Esophagus muscularis mucosa (tissue), 4 donors: ENCODE measurements around the gene SPHKAP. TPM values are rescaled to one million over a fixed set of nuclear protein-coding genes. Genes with fewer than 3 reads are reported as not detected.

Source experiments
- DNase-seq: peaks from one replicate; pipeline ENCODE4 v3.0.0-alpha.2; 2017; ENCODE audit errors: extremely low spot score
- H3K27ac ChIP-seq, 4 donors: fragments of 200-600 bp; sonication (generic); replicated peaks in 1 of 4; 1 replicate in 3 of 4; 2 replicates in 1 of 4; pipeline ENCODE4 v1.5.1; 2016 to 2019; ENCODE audit warnings: mild to moderate bottlenecking in 1 of 4
- H3K27me3 ChIP-seq, 4 donors: fragments of 200-600 bp; sonication (generic); one replicate each; pipeline versions ENCODE4 v1.5.1 to v1.6.0; 2016 to 2019
- H3K36me3 ChIP-seq, 4 donors: fragments of 200-600 bp; sonication (generic); one replicate each; pipeline ENCODE4 v1.5.1; 2016 to 2019
- H3K4me1 ChIP-seq, 4 donors: fragments of 200-600 bp; sonication (generic); one replicate each; pipeline ENCODE4 v1.5.1; 2016 to 2019
- H3K4me3 ChIP-seq, 4 donors: fragments of 200-600 bp; sonication (generic); 1 replicate in 2 of 4; 2 replicates in 2 of 4; pipeline ENCODE4 v1.5.1; 2016 to 2019; ENCODE audit warnings: mild to moderate bottlenecking in 4 of 4, moderate library complexity in 1 of 4
- H3K9me3 ChIP-seq, 4 donors: fragments of 200-600 bp; sonication (generic); 1 replicate in 3 of 4; 2 replicates in 1 of 4; pipeline ENCODE4 v1.5.1; 2016 to 2019
- EP300 ChIP-seq: sonication (generic); formaldehyde crosslinking; IDR thresholded peaks from one replicate; pipeline ENCODE4 v1.6.1; 2017; ENCODE audit warnings: antibody characterized with exemption
- POLR2A ChIP-seq: fragments of 450-650 bp; IDR thresholded peaks from one replicate; pipeline ENCODE4 v1.6.1; 2017; ENCODE audit warnings: antibody characterized with exemption, moderate library complexity, mild to moderate bottlenecking, low read depth
- POLR2AphosphoS5 ChIP-seq, 2 donors: sonication (generic); formaldehyde crosslinking; IDR thresholded peaks; one replicate each; pipeline ENCODE4 v1.6.1; 2017; ENCODE audit warnings: antibody characterized with exemption in 2 of 2
- WGBS: methylation state at CpG from one replicate; pipeline ENCODE4 v1.1.5; 2018; 5-methylcytosine and 5-hydroxymethylcytosine counted together
- intact Hi-C: fragments of 100-400 bp; cut with DNase I; formaldehyde crosslinking; loops from one replicate; pipeline ENCODE4 v1.15.1; 2023
- total RNA-seq, 4 donors: library from RNA; depleted of rRNA; stranded (reverse); fragments of >200 nt; gene quantifications; one replicate each; pipeline versions ENCODE4 v1.1.0 to v1.2.1, GENCODE V29; 2016
- TF ChIP-seq, protein P1 (sequence below), 3 experiments: fragments of 200-600 bp in 2 of 3; fragments of 450-650 bp in 1 of 3; sonication (generic) in 2 of 3; IDR thresholded peaks; one replicate each; pipeline ENCODE4 v1.5.1; 2017 to 2019; ENCODE audit warnings: antibody characterized with exemption in 3 of 3, mild to moderate bottlenecking in 2 of 3, moderate library complexity in 1 of 3

The SPHKAP gene
- total RNA-seq, 4 donors from 2014 or later: 0.40 to 0.83 (median 0.47) TPM

DNA sequence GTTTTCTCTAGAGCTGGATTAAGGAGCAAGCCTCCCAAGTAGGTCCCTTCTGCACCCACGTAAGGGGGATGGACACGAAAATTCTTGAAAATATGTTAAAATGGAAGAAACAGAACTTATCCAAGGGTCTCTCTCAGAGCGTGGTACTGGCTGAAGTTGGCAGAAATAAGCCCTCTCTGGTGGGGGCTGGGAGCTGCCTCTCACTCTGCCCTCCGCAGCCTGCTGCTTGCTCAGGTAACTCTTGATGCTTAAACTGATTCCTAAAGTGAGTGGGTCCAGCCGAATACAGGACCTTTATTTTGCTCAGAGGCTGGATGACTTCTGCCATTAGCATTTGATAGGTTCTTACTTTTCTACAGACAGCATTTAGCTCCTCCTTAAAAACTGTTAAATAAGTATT lies 78.1 kb downstream of the SPHKAP start:
- Histone ChIP-seq H3K4me1 (no peaks in the 10 kb centered on the region), H3K27me3 (no peaks in the 10 kb centered on the region), H3K9me3 (peaks cover 0 to 11% (median 0%) of the 10 kb centered on the region in 4 donors), H3K4me3 (no peak overlapping the region), H3K36me3 (no peaks in the 10 kb centered on the region), H3K27ac (no peak overlapping the region)
- intact Hi-C loops: no loop called here
- TF ChIP-seq, protein P1, sequence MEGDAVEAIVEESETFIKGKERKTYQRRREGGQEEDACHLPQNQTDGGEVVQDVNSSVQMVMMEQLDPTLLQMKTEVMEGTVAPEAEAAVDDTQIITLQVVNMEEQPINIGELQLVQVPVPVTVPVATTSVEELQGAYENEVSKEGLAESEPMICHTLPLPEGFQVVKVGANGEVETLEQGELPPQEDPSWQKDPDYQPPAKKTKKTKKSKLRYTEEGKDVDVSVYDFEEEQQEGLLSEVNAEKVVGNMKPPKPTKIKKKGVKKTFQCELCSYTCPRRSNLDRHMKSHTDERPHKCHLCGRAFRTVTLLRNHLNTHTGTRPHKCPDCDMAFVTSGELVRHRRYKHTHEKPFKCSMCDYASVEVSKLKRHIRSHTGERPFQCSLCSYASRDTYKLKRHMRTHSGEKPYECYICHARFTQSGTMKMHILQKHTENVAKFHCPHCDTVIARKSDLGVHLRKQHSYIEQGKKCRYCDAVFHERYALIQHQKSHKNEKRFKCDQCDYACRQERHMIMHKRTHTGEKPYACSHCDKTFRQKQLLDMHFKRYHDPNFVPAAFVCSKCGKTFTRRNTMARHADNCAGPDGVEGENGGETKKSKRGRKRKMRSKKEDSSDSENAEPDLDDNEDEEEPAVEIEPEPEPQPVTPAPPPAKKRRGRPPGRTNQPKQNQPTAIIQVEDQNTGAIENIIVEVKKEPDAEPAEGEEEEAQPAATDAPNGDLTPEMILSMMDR (IDR thresholded peaks at IDR 0.05): no peak
- TF ChIP-seq EP300 (no peak), POLR2AphosphoS5 (IDR thresholded peaks at IDR 0.05) (no peak), POLR2A (no peak)
- 62% methylated on average over 5 of the region's 5 CpGs for WGBS
- DNase-seq: no peak

DNA sequence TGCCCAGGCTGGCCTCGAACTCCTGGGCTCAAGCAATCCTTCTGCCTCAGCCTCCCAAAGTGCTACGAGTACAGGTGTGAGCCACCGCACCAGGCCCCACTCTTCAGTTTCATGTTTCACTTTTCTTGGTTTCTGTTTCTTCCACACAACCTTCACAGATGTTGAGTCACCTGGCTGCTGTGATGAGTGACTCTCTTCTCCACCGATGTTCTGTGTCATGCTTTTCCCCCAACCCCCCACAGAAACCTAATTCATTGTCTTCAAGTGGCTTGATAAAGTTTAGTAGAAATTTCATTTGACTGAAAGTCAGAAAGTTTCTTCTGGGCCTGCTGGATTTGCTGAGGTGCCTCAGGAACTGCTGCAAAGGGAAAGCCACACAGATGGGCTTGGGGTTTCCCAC lies 78.5 kb downstream of the SPHKAP start:
- 81% methylated on average over 4 of the region's 4 CpGs for WGBS
- Histone ChIP-seq H3K9me3 (peaks cover 0 to 11% (median 0%) of the 10 kb centered on the region in 4 donors), H3K27ac (no peak overlapping the region), H3K4me3 (no peak overlapping the region), H3K27me3 (no peaks in the 10 kb centered on the region), H3K4me1 (no peaks in the 10 kb centered on the region), H3K36me3 (no peaks in the 10 kb centered on the region)
- no peak for TF ChIP-seq POLR2AphosphoS5 (IDR thresholded peaks at IDR 0.05)
- no peak for DNase-seq
- intact Hi-C loops: no loop called here

DNA sequence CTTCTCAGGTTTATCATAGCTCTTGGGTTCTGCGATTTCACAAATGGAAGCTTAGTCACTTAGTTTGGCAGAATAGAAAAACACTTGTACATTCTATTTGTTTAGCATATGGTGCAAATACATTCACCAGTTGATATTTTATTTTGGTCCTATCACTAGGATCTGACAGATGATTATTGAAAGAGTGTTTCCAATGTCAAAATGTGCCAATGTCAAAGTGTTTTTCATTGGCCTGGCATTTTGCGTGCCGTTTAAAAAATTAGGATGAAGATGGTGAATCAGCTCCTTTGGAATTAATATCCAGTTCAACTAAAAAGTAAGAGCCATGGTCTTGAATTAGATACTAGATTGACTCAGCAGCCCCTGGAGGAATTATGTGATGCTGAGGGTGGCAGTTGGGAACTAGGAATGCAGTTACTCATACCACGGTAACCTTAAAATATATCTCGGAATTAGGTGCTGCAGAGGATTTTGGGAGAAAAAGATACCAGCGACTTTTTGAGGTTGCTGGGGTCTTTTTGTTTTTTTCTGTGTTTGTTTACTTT lies 87.0 kb downstream of the SPHKAP start:
- WGBS: 92% methylated on average over 6 of the region's 6 CpGs
- H3K4me3 ChIP-seq: no peak overlapping the region
- H3K27me3 ChIP-seq: no peaks in the 10 kb centered on the region
- H3K9me3 ChIP-seq: peaks cover 0 to 25% (median 7%) of the 10 kb centered on the region in 4 donors
- no peak for DNase-seq
- H3K27ac ChIP-seq: no peak overlapping the region
- H3K4me1 ChIP-seq: no peaks in the 10 kb centered on the region
- intact Hi-C loops: no loop called here
- TF ChIP-seq POLR2AphosphoS5 (IDR thresholded peaks at IDR 0.05): no peak
- no peak for TF ChIP-seq POLR2A
- TF ChIP-seq, protein P1 (IDR thresholded peaks at IDR 0.05): no peak
- TF ChIP-seq EP300: no peak
- H3K36me3 ChIP-seq: no peaks in the 10 kb centered on the region

DNA sequence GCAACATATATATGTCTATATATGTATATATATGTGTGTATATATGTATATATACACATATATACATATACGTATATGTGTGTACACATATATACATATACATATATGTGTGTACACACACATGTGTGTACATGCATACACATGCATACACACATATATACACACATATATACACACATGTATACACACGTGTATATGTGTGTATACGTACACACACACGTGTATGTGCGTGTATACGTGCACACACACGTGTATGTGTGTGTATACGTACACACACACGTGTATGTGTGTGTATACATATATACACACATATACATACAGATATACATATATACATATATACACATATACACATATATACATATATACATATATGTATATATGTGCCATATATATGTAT lies 89.4 kb downstream of the SPHKAP start:
- Histone ChIP-seq H3K9me3 (peaks cover 0 to 22% (median 10%) of the 10 kb centered on the region in 4 donors), H3K36me3 (no peaks in the 10 kb centered on the region), H3K27me3 (no peaks in the 10 kb centered on the region), H3K27ac (no peak overlapping the region), H3K4me3 (no peak overlapping the region), H3K4me1 (no peaks in the 10 kb centered on the region)
- intact Hi-C loops: no loop called here
- TF ChIP-seq EP300: no peak
- no peak for TF ChIP-seq POLR2A
- no peak for TF ChIP-seq POLR2AphosphoS5 (IDR thresholded peaks at IDR 0.05)
- TF ChIP-seq, protein P1 (IDR thresholded peaks at IDR 0.05): no peak
- no peak for DNase-seq
- 75% methylated on average over 9 of the region's 9 CpGs for WGBS

DNA sequence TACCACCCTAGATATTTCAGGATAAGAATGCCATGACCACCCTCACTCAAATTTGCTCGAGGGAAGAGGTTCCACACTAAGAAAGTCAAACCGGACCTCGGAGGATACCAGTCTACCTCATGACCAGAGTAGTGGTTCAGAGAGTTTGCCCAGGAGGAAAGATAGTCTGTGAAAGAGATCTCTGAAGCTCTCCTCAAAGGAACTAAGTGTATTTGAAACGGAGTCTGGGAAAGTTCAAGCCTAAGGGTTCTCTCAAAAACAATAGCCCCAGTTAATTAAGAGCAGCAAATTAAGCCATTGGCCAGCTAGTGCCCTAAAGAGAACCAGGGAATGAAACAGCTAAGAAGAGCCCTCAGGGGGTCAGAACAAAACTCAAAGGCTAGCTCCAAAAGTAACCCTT lies 94.9 kb downstream of the SPHKAP start:
- Histone ChIP-seq H3K27me3 (no peaks in the 10 kb centered on the region), H3K4me3 (no peak overlapping the region), H3K9me3 (peaks cover 0 to 22% (median 10%) of the 10 kb centered on the region in 4 donors), H3K4me1 (no peaks in the 10 kb centered on the region), H3K36me3 (no peaks in the 10 kb centered on the region), H3K27ac (no peak overlapping the region)
- no peak for DNase-seq
- WGBS: 83% methylated on average over 4 of the region's 4 CpGs
- no peak for TF ChIP-seq POLR2A
- TF ChIP-seq POLR2AphosphoS5 (IDR thresholded peaks at IDR 0.05): no peak
- TF ChIP-seq EP300: no peak
- TF ChIP-seq, protein P1 (IDR thresholded peaks at IDR 0.05): no peak
- intact Hi-C loops: no loop called here
